HEK293 (cell line): ENCODE measurements around the gene XPOT.
A peak's percentile ranks its signal among the peaks of the same experiment; 100 is the strongest.

Experiments
- CTCF ChIA-PET: fragments of 350-600 bp; formaldehyde crosslinking; extraction: SDS; loops from one replicate; lab custom pipeline; 2021; ENCODE audit warnings: antibody characterized with exemption; lab: Yijun Ruan, JAX
- POLR2A ChIA-PET: fragments of 300-600 bp; formaldehyde crosslinking; extraction: SDS; loops from one replicate; lab custom pipeline; 2020; ENCODE audit warnings: antibody characterized with exemption, inconsistent platforms; lab: Yijun Ruan, JAX
- H3K27ac ChIP-seq: fragments of 200-500 bp; sonication (Bioruptor generic); 2 replicates; pipeline ENCODE4 v1.5.1; 2014; ENCODE audit warnings: low read depth, low read length, control low read depth, inconsistent platforms; ENCODE audit errors: extremely low read depth
- H3K36me3 ChIP-seq, 2 experiments: fragments of 200-500 bp in 1 of 2; sonication (Bioruptor generic) in 1 of 2; 1 replicate in 1 of 2; 2 replicates in 1 of 2; pipeline ENCODE4 v1.5.1; 2014 to 2017; ENCODE audit warnings: inconsistent platforms in 2 of 2, low read length in 2 of 2; ENCODE audit not compliant: control insufficient read depth in 2 of 2, insufficient read depth in 1 of 2
- H3K4me1 ChIP-seq: fragments of 200-500 bp; sonication (Bioruptor generic); 2 replicates; pipeline ENCODE4 v1.5.1; 2014; ENCODE audit warnings: mild to moderate bottlenecking, low read length, inconsistent platforms; ENCODE audit not compliant: control insufficient read depth, insufficient read depth
- H3K4me3 ChIP-seq: 2 replicates; pipeline ENCODE4 v1.5.1; 2011; ENCODE audit warnings: low read depth, mild to moderate bottlenecking, control low read depth, low read length, moderate library complexity
- H3K9me3 ChIP-seq: fragments of 200-500 bp; sonication (Bioruptor generic); 2 replicates; pipeline ENCODE4 v1.5.1; 2014; ENCODE audit warnings: low read depth, low read length, inconsistent platforms; ENCODE audit not compliant: control insufficient read depth, insufficient read depth
- TCF7L2 ChIP-seq: IDR thresholded peaks from 2 replicates; pipeline ENCODE4 v1.6.1; 2011; ENCODE audit warnings: low read depth, mild to moderate bottlenecking, inconsistent platforms, low read length, moderate library complexity, borderline replicate concordance
- YY1 ChIP-seq: fragments of 450-650 bp; formaldehyde crosslinking; IDR thresholded peaks from 2 replicates; pipeline ENCODE4 v1.5.1; 2018; ENCODE audit warnings: missing biosample characterization, missing genetic modification characterization
- ZNF157 ChIP-seq: fragments of 450-650 bp; formaldehyde crosslinking; IDR thresholded peaks from 2 replicates; pipeline ENCODE4 v1.5.1; 2016; ENCODE audit warnings: missing biosample characterization, missing genetic modification characterization
- ZNF184 ChIP-seq: fragments of 450-650 bp; IDR thresholded peaks from 2 replicates; pipeline ENCODE4 v1.5.1; 2018; ENCODE audit warnings: missing biosample characterization, mild to moderate bottlenecking, missing genetic modification characterization
- ZNF274 ChIP-seq, 2 experiments: fragments of 200-500 bp in 1 of 2; fragments of 450-650 bp in 1 of 2; sonication (Bioruptor generic) in 1 of 2; formaldehyde crosslinking in 1 of 2; IDR thresholded peaks; 2 replicates each; pipeline versions ENCODE4 v1.5.1 to v1.6.1; 2014 to 2016; ENCODE audit warnings: borderline replicate concordance in 1 of 2, inconsistent platforms in 1 of 2, low read length in 1 of 2, missing biosample characterization in 1 of 2, missing genetic modification characterization in 1 of 2
- ZNF280C ChIP-seq: fragments of 450-650 bp; formaldehyde crosslinking; IDR thresholded peaks from 2 replicates; pipeline ENCODE4 v1.5.1; 2016; ENCODE audit warnings: missing biosample characterization, missing genetic modification characterization
- ZNF510 ChIP-seq: fragments of 450-650 bp; formaldehyde crosslinking; IDR thresholded peaks from 2 replicates; pipeline ENCODE4 v1.5.1; 2018; ENCODE audit warnings: mild to moderate bottlenecking, missing genetic modification characterization, missing biosample characterization; ENCODE audit not compliant: insufficient replicate concordance
- ZNF513 ChIP-seq: fragments of 450-650 bp; IDR thresholded peaks from 2 replicates; pipeline ENCODE4 v1.5.1; 2018; ENCODE audit warnings: missing biosample characterization, missing genetic modification characterization
- ZNF585B ChIP-seq: fragments of 450-650 bp; formaldehyde crosslinking; IDR thresholded peaks from 2 replicates; pipeline ENCODE4 v1.5.1; 2016; ENCODE audit warnings: missing biosample characterization, missing genetic modification characterization
- ZNF654 ChIP-seq: fragments of 450-650 bp; formaldehyde crosslinking; IDR thresholded peaks from 2 replicates; pipeline ENCODE4 v1.5.1; 2016; ENCODE audit warnings: low read depth, missing biosample characterization, missing genetic modification characterization
- TF ChIP-seq, protein P1 (sequence below): IDR thresholded peaks from 2 replicates; pipeline ENCODE4 v1.6.1; 2011; ENCODE audit warnings: mild to moderate bottlenecking, low read depth, low read length, borderline replicate concordance
- TF ChIP-seq, protein P2 (sequence below): sonication (generic); formaldehyde crosslinking; IDR thresholded peaks from 2 replicates; pipeline ENCODE4 v1.8.1; 2022; ENCODE audit warnings: mild to moderate bottlenecking, moderate library complexity, missing genetic modification reagents

The XPOT gene

DNA sequence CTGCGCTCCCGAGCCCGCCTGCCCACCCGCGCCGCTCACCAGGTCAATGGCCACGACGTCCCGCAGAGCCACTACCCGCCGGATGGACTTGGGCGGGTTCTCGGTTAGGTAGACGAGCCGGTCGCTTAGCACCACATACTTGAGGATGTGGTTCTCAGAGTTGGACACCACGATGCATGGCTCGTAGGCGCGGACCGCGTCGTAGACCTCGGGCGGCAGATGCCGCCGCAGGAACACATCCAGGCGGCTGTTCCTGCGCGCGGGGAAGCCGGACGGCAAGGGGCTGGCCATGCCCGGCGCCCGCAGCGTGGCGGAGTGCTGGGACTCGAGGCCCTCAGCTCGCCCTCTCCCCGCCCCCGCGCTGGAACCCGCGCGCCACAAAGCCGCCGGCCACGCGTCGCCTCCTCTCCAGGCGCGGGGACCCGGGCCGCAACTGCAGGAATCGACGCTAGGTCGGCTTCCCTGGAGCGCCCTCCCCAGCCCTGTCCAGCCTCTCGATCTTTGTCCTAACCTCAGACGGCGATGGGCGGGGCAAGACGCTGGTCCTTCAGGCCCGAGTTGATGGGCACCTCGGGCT lies 13.8 kb upstream of the XPOT start, which contains the start of gene C12orf56:
Gene C12orf56 (minus strand): TSS at position 484 of the 577 bp plus-strand sequence. CDS start 193 bp downstream, at position 291.
- TF ChIP-seq ZNF274 (IDR thresholded peaks at IDR 0.05; ENCODE audit: low read length) = no peak
- TF ChIP-seq ZNF274 (tag by site-specific recombination; IDR thresholded peaks at IDR 0.05; ENCODE audit: borderline replicate concordance) = no peak
- TF ChIP-seq, protein P1, sequence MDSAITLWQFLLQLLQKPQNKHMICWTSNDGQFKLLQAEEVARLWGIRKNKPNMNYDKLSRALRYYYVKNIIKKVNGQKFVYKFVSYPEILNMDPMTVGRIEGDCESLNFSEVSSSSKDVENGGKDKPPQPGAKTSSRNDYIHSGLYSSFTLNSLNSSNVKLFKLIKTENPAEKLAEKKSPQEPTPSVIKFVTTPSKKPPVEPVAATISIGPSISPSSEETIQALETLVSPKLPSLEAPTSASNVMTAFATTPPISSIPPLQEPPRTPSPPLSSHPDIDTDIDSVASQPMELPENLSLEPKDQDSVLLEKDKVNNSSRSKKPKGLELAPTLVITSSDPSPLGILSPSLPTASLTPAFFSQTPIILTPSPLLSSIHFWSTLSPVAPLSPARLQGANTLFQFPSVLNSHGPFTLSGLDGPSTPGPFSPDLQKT = no peak
- no peak for TF ChIP-seq YY1 (tag by site-specific recombination)
- TF ChIP-seq ZNF184 = no peak
- Histone ChIP-seq H3K4me3 (no peak within 1 kb of the TSS), H3K4me1 (0 out of 2 replicates have a peak, but pooled peaks cover 2% of the 10 kb centered on the region), H3K27ac (no peak within 1 kb of the TSS), H3K36me3 (no peaks in the 10 kb centered on the region), H3K9me3 (no peaks in the 10 kb centered on the region)
- ChIA-PET POLR2A (no interaction called here), CTCF (interaction anchor here (0.7 to 0.8 kb wide), 3 partner anchors 116 to 971 kb away, joined by 3 read pairs; no protein-coding TSS in a partner anchor)

DNA sequence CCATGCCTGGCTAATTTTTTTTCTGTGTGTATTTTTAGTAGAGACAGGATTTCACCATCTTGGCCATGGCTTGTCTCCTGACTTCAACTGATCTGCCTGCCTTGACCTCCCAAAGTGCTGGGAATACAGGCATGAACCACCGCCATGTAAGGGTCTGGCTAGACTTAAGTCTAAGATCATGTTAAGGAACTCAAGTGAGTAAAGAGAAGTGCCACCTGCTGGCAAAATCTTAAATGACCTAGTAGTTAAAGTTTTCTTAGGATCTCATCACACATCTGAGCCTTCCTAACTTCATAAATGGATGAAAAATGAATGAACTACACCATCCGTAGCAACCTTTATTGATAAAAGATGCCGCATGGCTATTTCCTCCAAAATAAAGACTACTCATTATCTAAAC lies 12.0 kb upstream of the XPOT start:
- POLR2A ChIA-PET = no interaction called here
- Histone ChIP-seq H3K4me1 (0 out of 2 replicates have a peak, but pooled peaks cover 1% of the 10 kb centered on the region), H3K36me3 (no peaks in the 10 kb centered on the region), H3K27ac (no peak overlapping the region), H3K4me3 (no peak overlapping the region), H3K9me3 (no peaks in the 10 kb centered on the region)
- TF ChIP-seq ZNF654 (tag by site-specific recombination) = peak; percentile 18; the same call in 1 of the 2 replicates
- no peak for TF ChIP-seq ZNF184
- CTCF ChIA-PET = interaction anchor here (0.9 kb wide), 1 partner anchor 119 kb away, joined by 3 read pairs; no protein-coding TSS in a partner anchor

DNA sequence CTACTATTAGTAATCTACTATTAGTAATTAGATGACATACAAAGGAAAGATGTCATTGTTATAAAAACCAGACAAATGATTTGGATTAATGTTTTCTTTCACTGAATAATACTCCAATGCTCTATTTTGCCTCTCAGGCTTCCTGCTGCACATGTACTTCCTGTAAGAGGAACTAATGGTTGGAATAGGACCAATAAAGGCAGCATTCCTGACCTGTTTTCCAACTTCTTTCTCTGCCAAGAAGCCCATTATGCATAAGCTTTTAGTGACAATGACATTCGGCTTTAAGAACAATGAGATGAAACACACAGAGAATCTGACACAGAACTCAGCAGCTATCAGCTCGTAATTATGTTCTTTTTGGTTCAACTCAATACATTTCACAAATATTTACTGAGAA lies 8.5 kb upstream of the XPOT start:
- no peak for TF ChIP-seq ZNF157 (tag by site-specific recombination)
- no peak for TF ChIP-seq ZNF510 (tag by site-specific recombination)
- TF ChIP-seq YY1 (tag by site-specific recombination) = no peak
- TF ChIP-seq ZNF280C (tag by site-specific recombination) = no peak
- TF ChIP-seq ZNF513 = no peak
- TF ChIP-seq TCF7L2 = no peak
- no peak for TF ChIP-seq ZNF585B (tag by site-specific recombination)
- TF ChIP-seq, protein P2, sequence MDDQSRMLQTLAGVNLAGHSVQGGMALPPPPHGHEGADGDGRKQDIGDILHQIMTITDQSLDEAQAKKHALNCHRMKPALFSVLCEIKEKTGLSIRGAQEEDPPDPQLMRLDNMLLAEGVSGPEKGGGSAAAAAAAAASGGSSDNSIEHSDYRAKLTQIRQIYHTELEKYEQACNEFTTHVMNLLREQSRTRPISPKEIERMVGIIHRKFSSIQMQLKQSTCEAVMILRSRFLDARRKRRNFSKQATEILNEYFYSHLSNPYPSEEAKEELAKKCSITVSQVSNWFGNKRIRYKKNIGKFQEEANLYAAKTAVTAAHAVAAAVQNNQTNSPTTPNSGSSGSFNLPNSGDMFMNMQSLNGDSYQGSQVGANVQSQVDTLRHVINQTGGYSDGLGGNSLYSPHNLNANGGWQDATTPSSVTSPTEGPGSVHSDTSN = no peak
- ChIA-PET POLR2A (no interaction called here), CTCF (no interaction called here)
- H3K4me1 ChIP-seq = no peaks in the 10 kb centered on the region
- H3K27ac ChIP-seq = no peak overlapping the region
- no peaks in the 10 kb centered on the region for H3K9me3 ChIP-seq
- H3K4me3 ChIP-seq = no peak overlapping the region
- no peaks in the 10 kb centered on the region for H3K36me3 ChIP-seq
